WTC11 (cell line): ENCODE measurements around the gene MAMSTR. TPM values are rescaled to one million over a fixed set of nuclear protein-coding genes. Genes with fewer than 3 reads are reported as not detected.
A peak's percentile ranks its signal among the peaks of the same experiment; 100 is the strongest.

Experiments
- ATAC-seq: fragments of 200-7000 bp; cut with Tn5 transposase; 2 replicates; pipeline ENCODE4 v1.10.0; 2021; ENCODE audit warnings: mild to moderate bottlenecking, moderate library complexity
- CTCF ChIA-PET: fragments of 300-600 bp; sonication (Branson Sonifier 250); formaldehyde crosslinking; loops from one replicate; lab custom pipeline; 2021; ENCODE audit warnings: antibody characterized with exemption; lab: Charles Lee
- POLR2A ChIA-PET: fragments of 350-600 bp; sonication (Branson Sonifier 250); formaldehyde crosslinking; loops from one replicate; lab custom pipeline; 2021; ENCODE audit warnings: antibody characterized with exemption; lab: Charles Lee
- DNase-seq: peaks from one replicate; pipeline ENCODE4 v3.0.0; 2021; ENCODE audit warnings: low spot score
- H3K27ac Mint-ChIP-seq: 2 replicates; pipeline ENCODE4 v1.8.0; 2021; ENCODE audit warnings: mixed read lengths
- H3K27me3 Mint-ChIP-seq: 2 replicates; pipeline ENCODE4 v1.8.0; 2021; ENCODE audit warnings: low read depth, mild to moderate bottlenecking, moderate library complexity, mixed read lengths
- H3K36me3 Mint-ChIP-seq: 2 replicates; pipeline ENCODE4 v1.8.0; 2021; ENCODE audit warnings: mixed read lengths
- H3K4me1 Mint-ChIP-seq: 2 replicates; pipeline ENCODE4 v1.8.0; 2022; ENCODE audit warnings: mixed read lengths
- H3K4me3 Mint-ChIP-seq: 2 replicates; pipeline ENCODE4 v1.8.0; 2021; ENCODE audit warnings: mild to moderate bottlenecking, moderate library complexity, mixed read lengths
- H3K9me3 Mint-ChIP-seq: 2 replicates; pipeline ENCODE4 v1.8.0; 2021; ENCODE audit warnings: mixed read lengths
- CREM ChIP-seq: sonication (generic); formaldehyde crosslinking; IDR thresholded peaks from 2 replicates; pipeline ENCODE4 v1.8.1; 2022; ENCODE audit warnings: mild to moderate bottlenecking, missing genetic modification reagents, moderate library complexity
- ESRRA ChIP-seq: sonication (generic); formaldehyde crosslinking; IDR thresholded peaks from 2 replicates; pipeline ENCODE4 v1.8.1; 2022; ENCODE audit warnings: mild to moderate bottlenecking, missing genetic modification reagents, borderline replicate concordance
- FOXJ3 ChIP-seq: sonication (generic); formaldehyde crosslinking; IDR thresholded peaks from 2 replicates; pipeline ENCODE4 v1.9.0; 2021; ENCODE audit warnings: missing genetic modification reagents, mild to moderate bottlenecking, borderline replicate concordance
- FOXP1 ChIP-seq: sonication (generic); formaldehyde crosslinking; IDR thresholded peaks from 2 replicates; pipeline ENCODE4 v1.8.0; 2022; ENCODE audit warnings: missing genetic modification reagents, mild to moderate bottlenecking, moderate library complexity, borderline replicate concordance
- GTF2I ChIP-seq: fragments of 250-450 bp; sonication (Bioruptor Pico); conservative IDR thresholded peaks from 2 replicates; pipeline ENCODE4 v1.4.0; 2021; ENCODE audit warnings: mild to moderate bottlenecking
- MYBL2 ChIP-seq: sonication (generic); formaldehyde crosslinking; IDR thresholded peaks from 2 replicates; pipeline ENCODE4 v1.8.1; 2023; ENCODE audit warnings: mild to moderate bottlenecking, moderate library complexity, missing genetic modification reagents
- NFE2L1 ChIP-seq: sonication (generic); formaldehyde crosslinking; IDR thresholded peaks from 2 replicates; pipeline ENCODE4 v1.8.1; 2023; ENCODE audit warnings: missing genetic modification reagents
- SMAD3 ChIP-seq: sonication (generic); formaldehyde crosslinking; IDR thresholded peaks from 2 replicates; pipeline ENCODE4 v1.8.0; 2022; ENCODE audit warnings: missing genetic modification reagents, mild to moderate bottlenecking, borderline replicate concordance
- ZNF138 ChIP-seq: sonication (generic); formaldehyde crosslinking; conservative IDR thresholded peaks from 2 replicates; pipeline ENCODE4 v1.8.1; 2022; ENCODE audit warnings: mild to moderate bottlenecking, moderate library complexity, missing genetic modification reagents
- ZNF317 ChIP-seq: sonication (generic); formaldehyde crosslinking; IDR thresholded peaks from 2 replicates; pipeline ENCODE4 v1.8.1; 2023; ENCODE audit warnings: low read depth, mild to moderate bottlenecking, moderate library complexity, missing genetic modification reagents, borderline replicate concordance
- ZNF423 ChIP-seq: fragments of 250-450 bp; sonication (Bioruptor Pico); IDR thresholded peaks from 2 replicates; pipeline ENCODE4 v2.1.2; 2022; ENCODE audit warnings: mild to moderate bottlenecking, moderate library complexity
- total RNA-seq: library from RNA; stranded (reverse); gene quantifications from 3 replicates; pipeline ENCODE4 v1.2.3, GENCODE V29; 2021
- TF ChIP-seq, protein P1 (sequence below): sonication (generic); formaldehyde crosslinking; IDR thresholded peaks from 2 replicates; pipeline ENCODE4 v1.8.0; 2022; ENCODE audit warnings: mild to moderate bottlenecking, missing genetic modification reagents
- TF ChIP-seq, protein P2 (sequence below): fragments of 250-450 bp; sonication (Bioruptor Pico); IDR thresholded peaks from 2 replicates; pipeline ENCODE4 v2.1.2; 2022; ENCODE audit warnings: mild to moderate bottlenecking, moderate library complexity
- TF ChIP-seq, protein P3 (sequence below): sonication (generic); formaldehyde crosslinking; IDR thresholded peaks from 2 replicates; pipeline ENCODE4 v1.8.1; 2022; ENCODE audit warnings: mild to moderate bottlenecking, missing genetic modification reagents, moderate library complexity, borderline replicate concordance
- TF ChIP-seq, protein P4 (sequence below): sonication (generic); formaldehyde crosslinking; conservative IDR thresholded peaks from 2 replicates; pipeline ENCODE4 v1.8.1; 2022; ENCODE audit warnings: mild to moderate bottlenecking, missing genetic modification reagents
- TF ChIP-seq, protein P5 (sequence below): sonication (generic); formaldehyde crosslinking; IDR thresholded peaks from 2 replicates; pipeline ENCODE4 v1.8.0; 2023; ENCODE audit warnings: missing genetic modification reagents
- TF ChIP-seq, protein P6 (sequence below): sonication (generic); formaldehyde crosslinking; IDR thresholded peaks from 2 replicates; pipeline ENCODE4 v1.8.1; 2023; ENCODE audit warnings: mild to moderate bottlenecking, missing genetic modification reagents, moderate library complexity
- TF ChIP-seq, protein P7 (sequence below): fragments of 250-450 bp; sonication (Bioruptor Pico); IDR thresholded peaks from 2 replicates; pipeline ENCODE4 v1.9.0; 2021; ENCODE audit warnings: mild to moderate bottlenecking, borderline replicate concordance
- TF ChIP-seq, protein P8 (sequence below): fragments of 250-450 bp; sonication (Bioruptor Pico); IDR thresholded peaks from 2 replicates; pipeline ENCODE4 v1.9.0; 2021; ENCODE audit warnings: mild to moderate bottlenecking

The MAMSTR gene
- total RNA-seq, 1 experiment from 2014 or later = 1.4 TPM

DNA sequence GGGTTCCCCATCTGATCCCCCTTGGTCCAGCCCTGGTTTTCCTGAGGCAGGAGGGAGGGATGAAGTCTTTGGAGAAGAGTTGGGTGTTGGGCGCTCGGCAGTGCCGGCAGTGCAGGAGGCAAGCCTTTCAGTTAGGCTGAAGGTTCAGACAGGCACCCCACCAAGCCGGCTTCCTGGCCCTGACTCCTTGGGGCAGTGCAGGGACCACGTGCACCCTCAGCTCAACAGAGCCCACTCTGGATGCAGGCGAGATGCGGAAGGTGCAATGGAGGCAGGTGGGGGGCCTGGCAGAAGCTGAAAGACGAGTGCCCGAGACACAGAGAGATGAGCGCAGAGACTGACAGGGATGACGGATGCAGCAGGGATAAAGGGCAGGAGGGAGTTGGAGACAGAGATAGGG lies 11.1 kb downstream of the MAMSTR start (continued):
- TF ChIP-seq FOXP1 (CRISPR knock-in tag) (no peak), FOXJ3 (CRISPR knock-in tag) (no peak), ZNF423 (CRISPR knock-in tag) (no peak), SMAD3 (no peak), ESRRA (CRISPR knock-in tag) (no peak)
- TF ChIP-seq, protein P1, sequence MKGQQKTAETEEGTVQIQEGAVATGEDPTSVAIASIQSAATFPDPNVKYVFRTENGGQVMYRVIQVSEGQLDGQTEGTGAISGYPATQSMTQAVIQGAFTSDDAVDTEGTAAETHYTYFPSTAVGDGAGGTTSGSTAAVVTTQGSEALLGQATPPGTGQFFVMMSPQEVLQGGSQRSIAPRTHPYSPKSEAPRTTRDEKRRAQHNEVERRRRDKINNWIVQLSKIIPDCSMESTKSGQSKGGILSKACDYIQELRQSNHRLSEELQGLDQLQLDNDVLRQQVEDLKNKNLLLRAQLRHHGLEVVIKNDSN = peak; percentile 32; the same call in 1 of the 2 replicates
- TF ChIP-seq, protein P2, sequence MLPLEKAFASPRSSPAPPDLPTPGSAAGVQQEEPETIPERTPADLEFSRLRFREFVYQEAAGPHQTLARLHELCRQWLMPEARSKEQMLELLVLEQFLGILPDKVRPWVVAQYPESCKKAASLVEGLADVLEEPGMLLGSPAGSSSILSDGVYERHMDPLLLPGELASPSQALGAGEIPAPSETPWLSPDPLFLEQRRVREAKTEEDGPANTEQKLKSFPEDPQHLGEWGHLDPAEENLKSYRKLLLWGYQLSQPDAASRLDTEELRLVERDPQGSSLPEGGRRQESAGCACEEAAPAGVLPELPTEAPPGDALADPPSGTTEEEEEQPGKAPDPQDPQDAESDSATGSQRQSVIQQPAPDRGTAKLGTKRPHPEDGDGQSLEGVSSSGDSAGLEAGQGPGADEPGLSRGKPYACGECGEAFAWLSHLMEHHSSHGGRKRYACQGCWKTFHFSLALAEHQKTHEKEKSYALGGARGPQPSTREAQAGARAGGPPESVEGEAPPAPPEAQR (CRISPR knock-in tag) = no peak

DNA sequence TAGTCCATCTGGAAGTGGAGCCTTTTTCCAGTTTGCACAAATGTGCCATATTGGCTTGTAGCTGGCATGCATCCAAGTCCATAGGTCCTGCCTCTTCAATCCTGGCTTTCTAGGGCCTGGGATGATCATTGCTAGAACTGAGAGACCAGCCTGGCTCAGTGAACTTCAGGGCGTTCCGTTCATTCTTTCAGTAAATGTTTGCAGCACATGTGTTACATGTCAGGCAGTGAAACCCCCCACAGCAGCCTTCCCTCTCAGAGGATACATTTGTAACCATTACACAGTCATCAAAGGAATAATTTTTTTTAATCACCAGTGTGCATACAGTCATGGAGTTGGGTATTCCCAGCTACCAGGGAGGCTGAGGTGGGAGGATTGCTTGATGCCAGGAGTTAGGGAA lies 14.1 kb downstream of the MAMSTR start:
- ATAC-seq = no peak

More for the DNA sequence above, 14.1 kb downstream of the MAMSTR start:
- H3K27me3 Mint-ChIP-seq = no peaks in the 10 kb centered on the region
- H3K4me1 Mint-ChIP-seq = peaks cover 9% of the 10 kb centered on the region
- ChIA-PET CTCF (interaction anchor here (1.0 kb wide), 1 partner anchor 9 kb away, joined by 4 read pairs; the partner anchor contains the start of gene FUT2), POLR2A (interaction anchor here (0.7 kb wide), 1 partner anchor 419 kb away, joined by 4 read pairs; no protein-coding TSS in a partner anchor)
- H3K27ac Mint-ChIP-seq = no peak overlapping the region
- H3K4me3 Mint-ChIP-seq = no peak overlapping the region
- no peaks in the 10 kb centered on the region; the same call in 1 of the 2 replicates for H3K9me3 Mint-ChIP-seq
- DNase-seq = no peak
- TF ChIP-seq ZNF317 (CRISPR knock-in tag) = no peak
- TF ChIP-seq NFE2L1 = no peak
- TF ChIP-seq, protein P3, sequence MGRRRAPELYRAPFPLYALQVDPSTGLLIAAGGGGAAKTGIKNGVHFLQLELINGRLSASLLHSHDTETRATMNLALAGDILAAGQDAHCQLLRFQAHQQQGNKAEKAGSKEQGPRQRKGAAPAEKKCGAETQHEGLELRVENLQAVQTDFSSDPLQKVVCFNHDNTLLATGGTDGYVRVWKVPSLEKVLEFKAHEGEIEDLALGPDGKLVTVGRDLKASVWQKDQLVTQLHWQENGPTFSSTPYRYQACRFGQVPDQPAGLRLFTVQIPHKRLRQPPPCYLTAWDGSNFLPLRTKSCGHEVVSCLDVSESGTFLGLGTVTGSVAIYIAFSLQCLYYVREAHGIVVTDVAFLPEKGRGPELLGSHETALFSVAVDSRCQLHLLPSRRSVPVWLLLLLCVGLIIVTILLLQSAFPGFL (CRISPR knock-in tag) = no peak
- TF ChIP-seq, protein P4, sequence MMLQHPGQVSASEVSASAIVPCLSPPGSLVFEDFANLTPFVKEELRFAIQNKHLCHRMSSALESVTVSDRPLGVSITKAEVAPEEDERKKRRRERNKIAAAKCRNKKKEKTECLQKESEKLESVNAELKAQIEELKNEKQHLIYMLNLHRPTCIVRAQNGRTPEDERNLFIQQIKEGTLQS (CRISPR knock-in tag) = no peak
- TF ChIP-seq, protein P2 (CRISPR knock-in tag) = no peak
- TF ChIP-seq, protein P5, sequence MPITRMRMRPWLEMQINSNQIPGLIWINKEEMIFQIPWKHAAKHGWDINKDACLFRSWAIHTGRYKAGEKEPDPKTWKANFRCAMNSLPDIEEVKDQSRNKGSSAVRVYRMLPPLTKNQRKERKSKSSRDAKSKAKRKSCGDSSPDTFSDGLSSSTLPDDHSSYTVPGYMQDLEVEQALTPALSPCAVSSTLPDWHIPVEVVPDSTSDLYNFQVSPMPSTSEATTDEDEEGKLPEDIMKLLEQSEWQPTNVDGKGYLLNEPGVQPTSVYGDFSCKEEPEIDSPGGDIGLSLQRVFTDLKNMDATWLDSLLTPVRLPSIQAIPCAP (CRISPR knock-in tag) = no peak
- TF ChIP-seq, protein P6, sequence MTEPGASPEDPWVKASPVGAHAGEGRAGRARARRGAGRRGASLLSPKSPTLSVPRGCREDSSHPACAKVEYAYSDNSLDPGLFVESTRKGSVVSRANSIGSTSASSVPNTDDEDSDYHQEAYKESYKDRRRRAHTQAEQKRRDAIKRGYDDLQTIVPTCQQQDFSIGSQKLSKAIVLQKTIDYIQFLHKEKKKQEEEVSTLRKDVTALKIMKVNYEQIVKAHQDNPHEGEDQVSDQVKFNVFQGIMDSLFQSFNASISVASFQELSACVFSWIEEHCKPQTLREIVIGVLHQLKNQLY (CRISPR knock-in tag) = no peak
- TF ChIP-seq MYBL2 (CRISPR knock-in tag) = no peak
- TF ChIP-seq, protein P7, sequence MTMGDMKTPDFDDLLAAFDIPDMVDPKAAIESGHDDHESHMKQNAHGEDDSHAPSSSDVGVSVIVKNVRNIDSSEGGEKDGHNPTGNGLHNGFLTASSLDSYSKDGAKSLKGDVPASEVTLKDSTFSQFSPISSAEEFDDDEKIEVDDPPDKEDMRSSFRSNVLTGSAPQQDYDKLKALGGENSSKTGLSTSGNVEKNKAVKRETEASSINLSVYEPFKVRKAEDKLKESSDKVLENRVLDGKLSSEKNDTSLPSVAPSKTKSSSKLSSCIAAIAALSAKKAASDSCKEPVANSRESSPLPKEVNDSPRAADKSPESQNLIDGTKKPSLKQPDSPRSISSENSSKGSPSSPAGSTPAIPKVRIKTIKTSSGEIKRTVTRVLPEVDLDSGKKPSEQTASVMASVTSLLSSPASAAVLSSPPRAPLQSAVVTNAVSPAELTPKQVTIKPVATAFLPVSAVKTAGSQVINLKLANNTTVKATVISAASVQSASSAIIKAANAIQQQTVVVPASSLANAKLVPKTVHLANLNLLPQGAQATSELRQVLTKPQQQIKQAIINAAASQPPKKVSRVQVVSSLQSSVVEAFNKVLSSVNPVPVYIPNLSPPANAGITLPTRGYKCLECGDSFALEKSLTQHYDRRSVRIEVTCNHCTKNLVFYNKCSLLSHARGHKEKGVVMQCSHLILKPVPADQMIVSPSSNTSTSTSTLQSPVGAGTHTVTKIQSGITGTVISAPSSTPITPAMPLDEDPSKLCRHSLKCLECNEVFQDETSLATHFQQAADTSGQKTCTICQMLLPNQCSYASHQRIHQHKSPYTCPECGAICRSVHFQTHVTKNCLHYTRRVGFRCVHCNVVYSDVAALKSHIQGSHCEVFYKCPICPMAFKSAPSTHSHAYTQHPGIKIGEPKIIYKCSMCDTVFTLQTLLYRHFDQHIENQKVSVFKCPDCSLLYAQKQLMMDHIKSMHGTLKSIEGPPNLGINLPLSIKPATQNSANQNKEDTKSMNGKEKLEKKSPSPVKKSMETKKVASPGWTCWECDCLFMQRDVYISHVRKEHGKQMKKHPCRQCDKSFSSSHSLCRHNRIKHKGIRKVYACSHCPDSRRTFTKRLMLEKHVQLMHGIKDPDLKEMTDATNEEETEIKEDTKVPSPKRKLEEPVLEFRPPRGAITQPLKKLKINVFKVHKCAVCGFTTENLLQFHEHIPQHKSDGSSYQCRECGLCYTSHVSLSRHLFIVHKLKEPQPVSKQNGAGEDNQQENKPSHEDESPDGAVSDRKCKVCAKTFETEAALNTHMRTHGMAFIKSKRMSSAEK (CRISPR knock-in tag) = no peak
- TF ChIP-seq SMAD3 = no peak
- no peak for TF ChIP-seq CREM
- no peak for TF ChIP-seq ZNF138
- TF ChIP-seq, protein P8, sequence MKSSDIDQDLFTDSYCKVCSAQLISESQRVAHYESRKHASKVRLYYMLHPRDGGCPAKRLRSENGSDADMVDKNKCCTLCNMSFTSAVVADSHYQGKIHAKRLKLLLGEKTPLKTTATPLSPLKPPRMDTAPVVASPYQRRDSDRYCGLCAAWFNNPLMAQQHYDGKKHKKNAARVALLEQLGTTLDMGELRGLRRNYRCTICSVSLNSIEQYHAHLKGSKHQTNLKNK (CRISPR knock-in tag) = no peak
- TF ChIP-seq GTF2I (CRISPR knock-in tag) = no peak
- H3K36me3 Mint-ChIP-seq = peaks cover 29% of the 10 kb centered on the region
